Parathyroid adenoma (tissue), 2 donors: ENCODE measurements around the gene RPS16.

Experiments
- H2AFZ ChIP-seq: fragments of 300-600 bp; sonication (generic); one replicate; pipeline ENCODE4 v1.7.0; 2017; ENCODE audit warnings: antibody characterized with exemption, mild to moderate bottlenecking
- H3K27ac ChIP-seq: fragments of 300-600 bp; sonication (generic); one replicate; pipeline ENCODE4 v1.7.0; 2017
- H3K27me3 ChIP-seq: fragments of 300-600 bp; sonication (generic); one replicate; pipeline ENCODE4 v1.7.0; 2017; ENCODE audit warnings: low read length; ENCODE audit not compliant: control insufficient read depth, insufficient read depth
- H3K36me3 ChIP-seq: fragments of 300-600 bp; sonication (generic); one replicate; pipeline ENCODE4 v1.7.0; 2017; ENCODE audit warnings: low read length; ENCODE audit not compliant: control insufficient read depth, insufficient read depth
- H3K4me1 ChIP-seq: fragments of 300-600 bp; sonication (generic); one replicate; pipeline ENCODE4 v1.7.0; 2017; ENCODE audit warnings: control low read depth
- H3K4me2 ChIP-seq: fragments of 300-600 bp; sonication (generic); one replicate; pipeline ENCODE4 v1.7.0; 2017; ENCODE audit warnings: low read length
- H3K4me3 ChIP-seq: fragments of 300-600 bp; sonication (generic); one replicate; pipeline ENCODE4 v1.7.0; 2017; ENCODE audit warnings: low read depth, low read length
- H3K79me2 ChIP-seq: fragments of 300-600 bp; sonication (generic); one replicate; pipeline ENCODE4 v1.7.0; 2017; ENCODE audit warnings: control low read depth
- H3K9ac ChIP-seq: fragments of 300-600 bp; sonication (generic); one replicate; pipeline ENCODE4 v1.7.0; 2017; ENCODE audit warnings: mild to moderate bottlenecking
- H3K9me3 ChIP-seq: fragments of 300-600 bp; sonication (generic); one replicate; pipeline ENCODE4 v1.7.0; 2017; ENCODE audit warnings: low read length; ENCODE audit not compliant: control insufficient read depth
- TF ChIP-seq, protein P1 (sequence below): fragments of 300-600 bp; sonication (generic); IDR thresholded peaks from one replicate; pipeline ENCODE4 v1.7.0; 2017; ENCODE audit warnings: antibody characterized with exemption, mild to moderate bottlenecking
- donor health status: primary hyperparathyroidism.

The RPS16 gene

DNA sequence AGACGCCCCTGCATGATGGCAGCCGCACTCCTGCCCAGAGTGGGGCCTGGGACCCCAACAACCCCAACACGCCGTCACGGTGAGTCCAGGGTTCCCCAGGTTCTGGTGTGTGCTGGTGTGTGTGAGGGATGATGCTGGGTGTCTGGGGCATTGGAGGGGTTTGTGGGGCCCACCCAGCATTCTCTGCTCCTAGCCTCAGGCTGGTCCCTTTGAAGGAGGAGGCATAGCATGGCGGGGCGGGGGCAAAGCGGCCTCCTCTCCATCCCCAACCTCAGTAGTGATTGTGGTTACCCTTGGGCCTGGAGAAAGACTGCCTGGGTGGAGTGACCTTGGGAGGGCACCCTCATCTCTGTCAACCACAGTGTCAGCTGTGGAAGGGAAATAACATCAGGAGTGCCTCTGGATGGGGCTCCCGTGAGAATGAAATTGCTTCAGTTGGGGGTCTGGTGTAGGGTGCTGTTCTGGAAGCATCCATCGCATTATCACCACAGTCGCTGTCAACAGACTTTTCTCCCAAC, 37.8 kb upstream of the RPS16 start:
- TF ChIP-seq, protein P1, sequence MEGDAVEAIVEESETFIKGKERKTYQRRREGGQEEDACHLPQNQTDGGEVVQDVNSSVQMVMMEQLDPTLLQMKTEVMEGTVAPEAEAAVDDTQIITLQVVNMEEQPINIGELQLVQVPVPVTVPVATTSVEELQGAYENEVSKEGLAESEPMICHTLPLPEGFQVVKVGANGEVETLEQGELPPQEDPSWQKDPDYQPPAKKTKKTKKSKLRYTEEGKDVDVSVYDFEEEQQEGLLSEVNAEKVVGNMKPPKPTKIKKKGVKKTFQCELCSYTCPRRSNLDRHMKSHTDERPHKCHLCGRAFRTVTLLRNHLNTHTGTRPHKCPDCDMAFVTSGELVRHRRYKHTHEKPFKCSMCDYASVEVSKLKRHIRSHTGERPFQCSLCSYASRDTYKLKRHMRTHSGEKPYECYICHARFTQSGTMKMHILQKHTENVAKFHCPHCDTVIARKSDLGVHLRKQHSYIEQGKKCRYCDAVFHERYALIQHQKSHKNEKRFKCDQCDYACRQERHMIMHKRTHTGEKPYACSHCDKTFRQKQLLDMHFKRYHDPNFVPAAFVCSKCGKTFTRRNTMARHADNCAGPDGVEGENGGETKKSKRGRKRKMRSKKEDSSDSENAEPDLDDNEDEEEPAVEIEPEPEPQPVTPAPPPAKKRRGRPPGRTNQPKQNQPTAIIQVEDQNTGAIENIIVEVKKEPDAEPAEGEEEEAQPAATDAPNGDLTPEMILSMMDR, result no peak
- Histone ChIP-seq H3K9me3 (no peaks in the 10 kb centered on the region), H3K36me3 (no peaks in the 10 kb centered on the region), H3K4me3 (no peak overlapping the region), H2AFZ (no peak overlapping the region), H3K9ac (no peak overlapping the region), H3K27me3 (no peaks in the 10 kb centered on the region), H3K27ac (no peak overlapping the region), H3K79me2 (peaks cover 6% of the 10 kb centered on the region), H3K4me1 (no peaks in the 10 kb centered on the region), H3K4me2 (no peak overlapping the region)

GRCh38 chr19:39472746-39473442, 37.1 kb upstream of the RPS16 start:
- H3K9me3 ChIP-seq, result no peaks in the 10 kb centered on the region
- no peak overlapping the region for H3K27ac ChIP-seq
- no peak overlapping the region for H2AFZ ChIP-seq
- no peaks in the 10 kb centered on the region for H3K36me3 ChIP-seq
- H3K27me3 ChIP-seq, result no peaks in the 10 kb centered on the region
- peaks cover 10% of the 10 kb centered on the region for H3K79me2 ChIP-seq
- no peak overlapping the region for H3K4me2 ChIP-seq
- no peak overlapping the region for H3K4me3 ChIP-seq
- H3K9ac ChIP-seq, result no peak overlapping the region
- no peaks in the 10 kb centered on the region for H3K4me1 ChIP-seq
- TF ChIP-seq, protein P1, result no peak

DNA sequence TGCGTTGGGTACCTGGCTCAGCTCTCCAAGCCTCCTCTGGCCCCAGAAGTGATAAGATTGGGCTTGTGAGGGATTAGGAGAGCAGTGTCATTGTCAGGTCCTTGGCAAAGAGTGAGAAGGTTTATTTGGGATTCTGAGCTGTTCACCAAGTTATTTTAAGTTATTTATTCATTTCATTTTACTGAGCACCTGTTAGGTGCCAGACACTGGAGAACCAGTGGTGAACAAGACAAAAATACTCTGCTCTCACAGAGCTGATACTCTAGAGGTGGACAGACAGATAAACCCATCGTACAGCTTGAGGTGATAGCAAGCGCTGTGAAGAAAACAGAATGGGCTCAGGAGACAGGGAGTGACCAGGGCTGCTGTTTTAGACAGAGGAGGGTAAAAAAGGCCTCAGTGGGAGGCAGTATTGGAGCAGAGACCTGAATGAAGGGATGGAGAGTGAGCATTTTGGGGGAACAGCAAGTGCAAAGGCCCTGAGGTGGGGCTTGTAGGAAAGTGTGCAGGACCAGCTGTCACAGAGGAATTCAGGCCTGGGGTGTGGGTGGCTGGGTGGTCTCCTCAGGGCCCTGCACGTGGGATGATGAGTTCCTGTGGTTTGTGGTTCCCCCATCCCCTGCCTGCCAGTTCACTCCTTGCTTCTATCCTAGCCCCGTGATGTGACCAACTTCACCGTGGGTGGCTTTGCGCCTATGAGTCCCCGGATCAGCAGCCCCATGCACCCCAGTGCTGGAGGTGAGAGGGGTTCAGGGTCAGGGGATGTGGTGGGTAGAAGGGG, 36.2 kb upstream of the RPS16 start:
- Histone ChIP-seq H2AFZ (no peak overlapping the region), H3K4me3 (no peak overlapping the region), H3K79me2 (peaks cover 10% of the 10 kb centered on the region), H3K9ac (no peak overlapping the region), H3K9me3 (no peaks in the 10 kb centered on the region), H3K36me3 (no peaks in the 10 kb centered on the region), H3K4me2 (no peak overlapping the region), H3K4me1 (no peaks in the 10 kb centered on the region), H3K27ac (no peak overlapping the region), H3K27me3 (no peaks in the 10 kb centered on the region)
- TF ChIP-seq, protein P1, result no peak

DNA sequence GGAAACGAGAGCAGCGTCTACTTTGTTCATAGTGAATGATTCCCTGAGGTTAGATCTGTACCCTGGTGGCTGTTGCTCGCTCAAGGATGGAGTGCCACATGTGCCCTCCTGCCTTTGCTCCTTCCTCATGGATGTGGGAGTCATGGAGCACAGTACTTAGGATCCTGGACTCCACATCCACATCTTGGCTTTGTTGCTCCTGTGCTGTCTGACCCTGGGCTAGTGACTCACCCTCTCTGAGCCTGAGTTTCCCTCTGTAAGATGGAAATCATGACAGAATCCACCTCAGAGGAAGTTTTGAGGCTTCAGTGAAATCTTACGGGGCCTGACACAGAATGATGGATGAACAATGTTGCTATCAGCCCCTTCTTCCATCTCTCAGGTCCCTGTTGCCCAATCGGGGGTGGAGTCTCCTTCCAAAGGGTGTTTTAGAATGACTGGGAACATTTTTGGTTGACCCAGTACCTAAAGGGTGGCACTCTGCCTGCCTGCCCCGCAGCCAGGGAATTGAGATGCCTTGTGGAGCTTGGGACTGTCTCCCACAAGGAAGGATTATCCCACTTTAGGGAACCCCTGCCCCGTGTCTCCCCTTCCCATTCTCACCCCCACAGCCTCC, 35.1 kb upstream of the RPS16 start:
- Histone ChIP-seq H2AFZ (no peak overlapping the region), H3K27ac (no peak overlapping the region), H3K9me3 (no peaks in the 10 kb centered on the region), H3K27me3 (no peaks in the 10 kb centered on the region), H3K4me3 (no peak overlapping the region), H3K36me3 (no peaks in the 10 kb centered on the region), H3K4me2 (no peak overlapping the region), H3K79me2 (peaks cover 11% of the 10 kb centered on the region), H3K9ac (no peak overlapping the region), H3K4me1 (no peaks in the 10 kb centered on the region)
- TF ChIP-seq, protein P1, result no peak
